SU-DHL-6 (cell line): Measurements from ENCODE around the gene ATP7B.

Experiments used
- EZH2phosphoT487 ChIP-seq: fragments of 200-600 bp; sonication (generic), shearing (Covaris generic); conservative IDR thresholded peaks from 2 replicates; pipeline ENCODE4 v1.6.1; 2018; ENCODE audit warnings: mild to moderate bottlenecking, antibody characterized with exemption, low read length, moderate library complexity, mixed read lengths
- TF ChIP-seq, protein P1 (sequence below): fragments of 200-600 bp; sonication (generic); IDR thresholded peaks from one replicate; pipeline ENCODE4 v1.5.1; 2017; ENCODE audit warnings: antibody characterized with exemption, mild to moderate bottlenecking, low read length, moderate library complexity; ENCODE audit not compliant: insufficient read depth, poor library complexity, severe bottlenecking

DNA sequence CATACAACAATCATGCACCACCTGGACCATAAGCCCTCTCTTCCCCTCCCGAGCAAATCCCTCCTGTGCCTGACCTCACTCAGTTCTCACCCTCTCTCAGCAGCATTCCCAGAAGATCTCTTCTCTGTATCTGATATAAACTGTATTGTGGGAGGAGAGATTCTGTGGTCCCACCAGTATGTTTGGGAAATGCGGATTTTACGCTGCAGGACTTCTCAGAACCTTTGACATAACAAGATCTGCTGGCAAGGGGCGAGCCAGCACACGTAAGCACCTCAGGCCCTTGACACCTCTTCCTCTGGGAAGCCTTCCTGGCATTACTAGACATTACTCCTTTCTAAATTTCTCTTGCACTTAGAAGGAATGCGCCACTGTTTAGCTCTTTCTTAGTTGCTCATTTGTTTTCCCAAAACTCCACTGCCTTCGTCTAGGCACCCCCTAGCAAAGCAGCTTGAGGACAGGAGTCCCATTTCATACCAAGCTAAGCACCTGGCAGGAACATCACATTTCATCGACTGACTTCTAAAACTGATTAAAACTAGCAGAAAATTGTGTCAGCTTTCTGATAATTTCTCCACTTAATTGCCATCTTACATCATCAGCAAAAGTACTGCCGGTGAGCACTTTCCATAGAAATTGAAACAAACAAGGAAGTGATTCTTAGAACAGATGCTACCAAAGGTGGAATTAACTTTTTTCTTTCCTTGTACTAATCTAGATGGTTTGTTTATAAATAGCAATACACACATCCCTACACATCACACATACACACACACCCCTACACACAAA, 86.3 kb downstream of the ATP7B start:
- TF ChIP-seq, protein P1, sequence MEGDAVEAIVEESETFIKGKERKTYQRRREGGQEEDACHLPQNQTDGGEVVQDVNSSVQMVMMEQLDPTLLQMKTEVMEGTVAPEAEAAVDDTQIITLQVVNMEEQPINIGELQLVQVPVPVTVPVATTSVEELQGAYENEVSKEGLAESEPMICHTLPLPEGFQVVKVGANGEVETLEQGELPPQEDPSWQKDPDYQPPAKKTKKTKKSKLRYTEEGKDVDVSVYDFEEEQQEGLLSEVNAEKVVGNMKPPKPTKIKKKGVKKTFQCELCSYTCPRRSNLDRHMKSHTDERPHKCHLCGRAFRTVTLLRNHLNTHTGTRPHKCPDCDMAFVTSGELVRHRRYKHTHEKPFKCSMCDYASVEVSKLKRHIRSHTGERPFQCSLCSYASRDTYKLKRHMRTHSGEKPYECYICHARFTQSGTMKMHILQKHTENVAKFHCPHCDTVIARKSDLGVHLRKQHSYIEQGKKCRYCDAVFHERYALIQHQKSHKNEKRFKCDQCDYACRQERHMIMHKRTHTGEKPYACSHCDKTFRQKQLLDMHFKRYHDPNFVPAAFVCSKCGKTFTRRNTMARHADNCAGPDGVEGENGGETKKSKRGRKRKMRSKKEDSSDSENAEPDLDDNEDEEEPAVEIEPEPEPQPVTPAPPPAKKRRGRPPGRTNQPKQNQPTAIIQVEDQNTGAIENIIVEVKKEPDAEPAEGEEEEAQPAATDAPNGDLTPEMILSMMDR, result no peak
- TF ChIP-seq EZH2phosphoT487, result no peak
